PC-9 (cell line): ENCODE data around the gene PIK3R5. TPM values are rescaled to one million over a fixed set of nuclear protein-coding genes. Genes with fewer than 3 reads are reported as not detected.

Experiments used
- BruUV-seq: library from RNA; stranded (reverse); fragments of 400-500 nt; replicated peaks from 2 replicates; lab custom pipeline; 2021; lab: Mats Ljungman, UMichigan
- CTCF ChIA-PET: fragments of 300-600 bp; sonication (Branson Sonifier 250); formaldehyde crosslinking; loops from one replicate; lab custom pipeline; 2022; ENCODE audit warnings: antibody characterized with exemption; lab: Charles Lee
- POLR2A ChIA-PET: fragments of 300-600 bp; sonication (Branson Sonifier 250); formaldehyde crosslinking; loops from one replicate; lab custom pipeline; 2022; ENCODE audit warnings: antibody characterized with exemption; ENCODE audit not compliant: unreplicated experiment; lab: Charles Lee
- DNase-seq, 2 experiments: peaks; one replicate each; pipeline versions ENCODE4 v3.0.0 to v3.0.0-alpha.2; 2015 to 2022; ENCODE audit warnings: mixed read lengths in 1 of 2
- H2AFZ ChIP-seq: fragments of 200-600 bp; sonication (generic); 2 replicates; pipeline ENCODE4 v1.8.1; 2017; ENCODE audit warnings: antibody characterized with exemption
- H3F3A ChIP-seq: fragments of 200-600 bp; sonication (generic); 2 replicates; pipeline ENCODE4 v1.8.1; 2017; ENCODE audit warnings: antibody characterized with exemption, mild to moderate bottlenecking, low read depth; ENCODE audit not compliant: insufficient read depth
- H3K27ac ChIP-seq: fragments of 200-600 bp; sonication (generic); 2 replicates; pipeline ENCODE4 v1.6.1; 2016; ENCODE audit warnings: mixed run types
- H3K27me3 ChIP-seq: fragments of 200-600 bp; sonication (generic); 2 replicates; pipeline ENCODE4 v1.6.1; 2016; ENCODE audit warnings: low read depth, mixed run types; ENCODE audit not compliant: insufficient read depth
- H3K36me3 ChIP-seq: fragments of 200-600 bp; sonication (generic); 2 replicates; pipeline ENCODE4 v1.6.1; 2016; ENCODE audit warnings: low read depth, mixed run types
- H3K4me1 ChIP-seq: fragments of 200-600 bp; sonication (generic); replicated peaks from 2 replicates; pipeline ENCODE4 v1.6.1; 2016; ENCODE audit warnings: mixed run types; ENCODE audit not compliant: insufficient read depth
- H3K4me2 ChIP-seq: fragments of 200-600 bp; sonication (generic); 2 replicates; pipeline ENCODE4 v1.6.1; 2017; ENCODE audit warnings: mixed run types
- H3K4me3 ChIP-seq: fragments of 200-600 bp; sonication (generic); 2 replicates; pipeline ENCODE4 v1.6.1; 2016; ENCODE audit warnings: mixed run types
- H3K79me2 ChIP-seq: fragments of 200-600 bp; sonication (generic); 2 replicates; pipeline ENCODE4 v1.6.1; 2017; ENCODE audit warnings: low read depth, mixed run types
- H3K9me2 ChIP-seq: fragments of 200-600 bp; sonication (generic); 2 replicates; pipeline ENCODE4 v1.8.1; 2017; ENCODE audit warnings: mild to moderate bottlenecking; ENCODE audit not compliant: insufficient read depth
- H3K9me3 ChIP-seq: fragments of 200-600 bp; sonication (generic); 2 replicates; pipeline ENCODE4 v1.8.1; 2016; ENCODE audit warnings: low read depth; ENCODE audit not compliant: insufficient read depth
- H4K20me1 ChIP-seq: fragments of 200-600 bp; sonication (generic); 2 replicates; pipeline ENCODE4 v1.8.1; 2017; ENCODE audit not compliant: insufficient read depth
- CTCF ChIP-seq: fragments of 200-600 bp; sonication (generic); conservative IDR thresholded peaks from 2 replicates; pipeline ENCODE4 v1.6.1; 2017; ENCODE audit warnings: mixed run types, antibody characterized with exemption, mild to moderate bottlenecking, moderate library complexity
- EZH2 ChIP-seq: fragments of 200-600 bp; sonication (generic); IDR thresholded peaks from 2 replicates; pipeline ENCODE4 v1.8.0; 2017; ENCODE audit warnings: antibody characterized with exemption, low read depth
- intact Hi-C: fragments of 100-400 bp; cut with micrococcal nuclease; formaldehyde crosslinking; loops from one replicate; pipeline ENCODE4 v1.10.0; 2022; ENCODE audit not compliant: unreplicated experiment
- total RNA-seq: library from RNA; stranded (reverse); gene quantifications from 2 replicates; pipeline ENCODE4 v1.2.3, GENCODE V29; 2021

The PIK3R5 gene
- total RNA-seq, 1 experiment from 2014 or later: not detected

GRCh38 chr17:8952191-8952590, 13.3 kb downstream of the PIK3R5 start:
- Histone ChIP-seq H4K20me1 (no peaks in the 10 kb centered on the region), H3K9me3 (no peaks in the 10 kb centered on the region), H2AFZ (no peak overlapping the region), H3K27me3 (peaks cover 52% of the 10 kb centered on the region), H3K27ac (no peak overlapping the region), H3K79me2 (no peaks in the 10 kb centered on the region), H3F3A (no peaks in the 10 kb centered on the region), H3K36me3 (no peaks in the 10 kb centered on the region), H3K4me1 (no peaks in the 10 kb centered on the region), H3K9me2 (no peaks in the 10 kb centered on the region), H3K4me3 (no peak overlapping the region), H3K4me2 (no peak overlapping the region)
- no peak for DNase-seq
- ChIA-PET CTCF (no interaction called here), POLR2A (no interaction called here)
- intact Hi-C loops: no loop called here
- BruUV-seq: no TSS peak
- no peak for TF ChIP-seq CTCF
- no peak for TF ChIP-seq EZH2

GRCh38 chr17:8951206-8951605, 14.3 kb downstream of the PIK3R5 start:
- Histone ChIP-seq H3K27ac (no peak overlapping the region), H3K4me1 (no peaks in the 10 kb centered on the region), H3K27me3 (peaks cover 53% of the 10 kb centered on the region), H3K4me3 (no peak overlapping the region), H3K4me2 (no peak overlapping the region), H2AFZ (no peak overlapping the region), H3F3A (no peaks in the 10 kb centered on the region), H3K36me3 (no peaks in the 10 kb centered on the region), H3K9me3 (no peaks in the 10 kb centered on the region), H4K20me1 (no peaks in the 10 kb centered on the region), H3K9me2 (no peaks in the 10 kb centered on the region), H3K79me2 (no peaks in the 10 kb centered on the region)
- POLR2A ChIA-PET: no interaction called here
- intact Hi-C loops: no loop called here
- no TSS peak for BruUV-seq
- no peak for TF ChIP-seq EZH2
- TF ChIP-seq CTCF: no peak
- no peak for DNase-seq
- CTCF ChIA-PET: no interaction called here

- TF ChIP-seq EZH2 (no peak), CTCF (no peak)
- no peak overlapping the region for H3K27ac ChIP-seq
- H3K4me3 ChIP-seq: no peak overlapping the region
- H3F3A ChIP-seq: no peaks in the 10 kb centered on the region
- no peaks in the 10 kb centered on the region for H3K4me1 ChIP-seq
- no peaks in the 10 kb centered on the region for H4K20me1 ChIP-seq
- no peaks in the 10 kb centered on the region for H3K9me3 ChIP-seq
- no peaks in the 10 kb centered on the region for H3K79me2 ChIP-seq
- no peaks in the 10 kb centered on the region for H3K9me2 ChIP-seq
- no peak for DNase-seq
- intact Hi-C loops: no loop called here
- H3K36me3 ChIP-seq: no peaks in the 10 kb centered on the region
- no peak overlapping the region for H2AFZ ChIP-seq
- BruUV-seq: no TSS peak
- H3K4me2 ChIP-seq: no peak overlapping the region
- H3K27me3 ChIP-seq: peaks cover 57% of the 10 kb centered on the region
- CTCF ChIA-PET: no interaction called here
- POLR2A ChIA-PET: no interaction called here
Observed at GRCh38 chr17:8949061-8949661, 16.3 kb downstream of the PIK3R5 start.
